H1 (cell line): ENCODE data around the gene PKP3. TPM values are rescaled to one million over a fixed set of nuclear protein-coding genes. Genes with fewer than 3 reads are reported as not detected.
A peak's percentile ranks its signal among the peaks of the same experiment; 100 is the strongest.

Experiments
- CTCF ChIA-PET: fragments of 300-600 bp; sonication (Branson Sonifier 250); formaldehyde crosslinking; loops from one replicate; lab custom pipeline; 2021; ENCODE audit not compliant: partially characterized antibody; lab: Charles Lee
- POLR2A ChIA-PET: fragments of 300-600 bp; sonication (Branson Sonifier 250); formaldehyde crosslinking; loops from one replicate; lab custom pipeline; 2021; ENCODE audit warnings: inconsistent platforms; ENCODE audit not compliant: partially characterized antibody; lab: Charles Lee
- DNase-seq, 2 experiments: peaks; one replicate each; pipeline versions ENCODE4 v3.0.0 to v3.0.0-alpha.2; 2010 to 2022; ENCODE audit warnings: low spot score in 2 of 2, low read depth in 1 of 2, mixed read lengths in 1 of 2
- FAIRE-seq: peaks from 2 replicates; lab custom pipeline; 2011; peaks lifted over from hg19 to GRCh38; lab: Jason Lieb, UNC
- H2AFZ ChIP-seq: 2 replicates; pipeline ENCODE4 v1.8.1; 2012; ENCODE audit warnings: low read length, inconsistent platforms
- H2AK5ac ChIP-seq: 2 replicates; pipeline ENCODE4 v1.6.1; 2013; ENCODE audit warnings: low read depth, low read length
- H2BK120ac ChIP-seq: replicated peaks from 2 replicates; pipeline ENCODE3; 2013; ENCODE audit warnings: low read depth, low read length, inconsistent platforms
- H2BK12ac ChIP-seq: 2 replicates; pipeline ENCODE4 v1.6.1; 2013; ENCODE audit warnings: low read depth, low read length
- H2BK15ac ChIP-seq: 2 replicates; pipeline ENCODE4 v1.6.1; 2013; ENCODE audit warnings: low read length
- H2BK20ac ChIP-seq: 2 replicates; pipeline ENCODE4 v1.6.1; 2013; ENCODE audit warnings: low read length
- H2BK5ac ChIP-seq: 2 replicates; pipeline ENCODE4 v1.6.1; 2013; ENCODE audit warnings: low read depth, low read length
- H3K14ac ChIP-seq: 2 replicates; pipeline ENCODE4 v1.6.1; 2013; ENCODE audit warnings: inconsistent platforms; ENCODE audit not compliant: insufficient read length
- H3K18ac ChIP-seq: 2 replicates; pipeline ENCODE4 v1.6.1; 2013; ENCODE audit warnings: low read length; ENCODE audit errors: extremely low read depth
- H3K23ac ChIP-seq: 2 replicates; pipeline ENCODE4 v1.6.1; 2013; ENCODE audit warnings: inconsistent platforms; ENCODE audit not compliant: insufficient read length
- H3K23me2 ChIP-seq: 2 replicates; pipeline ENCODE4 v1.6.1; 2013; ENCODE audit warnings: low read depth, low read length
- H3K27ac ChIP-seq: 2 replicates; pipeline ENCODE4 v1.6.1; 2011; ENCODE audit warnings: low read depth, low read length, inconsistent platforms
- H3K27me3 ChIP-seq, 4 experiments: replicated peaks in 1 of 4; 1 replicate in 1 of 4; 2 replicates in 3 of 4; pipeline versions ENCODE4 v1.6.1 to v1.8.1; 2011 to 2013; ENCODE audit warnings: low read length in 3 of 4, mild to moderate bottlenecking in 3 of 4, inconsistent platforms in 2 of 4, mixed read lengths in 2 of 4, moderate library complexity in 1 of 4; ENCODE audit not compliant: control insufficient read depth in 3 of 4, insufficient read depth in 3 of 4; ENCODE audit errors: extremely low read depth in 1 of 4
- H3K36me3 ChIP-seq, 4 experiments: 2 replicates each; pipeline versions ENCODE4 v1.6.1 to v1.8.1; 2011 to 2013; ENCODE audit warnings: mild to moderate bottlenecking in 4 of 4, low read length in 3 of 4, moderate library complexity in 2 of 4, control low read depth in 1 of 4, inconsistent platforms in 1 of 4; ENCODE audit not compliant: insufficient read depth in 4 of 4, control insufficient read depth in 2 of 4
- H3K4ac ChIP-seq: replicated peaks from 2 replicates; pipeline ENCODE3; 2013; ENCODE audit warnings: low read length, low read depth, mixed read lengths, inconsistent platforms; ENCODE audit not compliant: insufficient read length
- H3K4me1 ChIP-seq, 4 experiments: replicated peaks in 1 of 4; 1 replicate in 1 of 4; 2 replicates in 3 of 4; pipeline versions ENCODE4 v1.6.1 to v1.8.1; 2011 to 2013; ENCODE audit warnings: low read length in 3 of 4, inconsistent platforms in 2 of 4, mixed read lengths in 1 of 4; ENCODE audit not compliant: insufficient read depth in 4 of 4, control insufficient read depth in 3 of 4
- H3K4me2 ChIP-seq, 2 experiments: 2 replicates each; pipeline versions ENCODE4 v1.6.1 to v1.8.1; 2011 to 2013; ENCODE audit warnings: low read depth in 2 of 2, low read length in 2 of 2, control low read depth in 1 of 2, inconsistent platforms in 1 of 2, mild to moderate bottlenecking in 1 of 2; ENCODE audit not compliant: insufficient read depth in 1 of 2
- H3K4me3 ChIP-seq, 4 experiments: fragments of 200-600, 300-600 bp in 1 of 4; sonication (generic), shearing (Covaris generic), sonication (Bioruptor Twin) in 1 of 4; 2 replicates each; pipeline versions ENCODE4 v1.5.1 to v1.8.1; 2011 to 2016; ENCODE audit warnings: low read length in 4 of 4, low read depth in 3 of 4, control low read depth in 2 of 4, inconsistent platforms in 2 of 4, mild to moderate bottlenecking in 2 of 4, mixed read lengths in 1 of 4, moderate library complexity in 1 of 4; ENCODE audit not compliant: insufficient read depth in 2 of 4; ENCODE audit errors: extremely low read depth in 1 of 4
- H3K56ac ChIP-seq: replicated peaks from 2 replicates; pipeline ENCODE3; 2013; ENCODE audit warnings: low read depth, mild to moderate bottlenecking, mixed read lengths, low read length, inconsistent platforms; ENCODE audit not compliant: insufficient read length
- H3K79me1 ChIP-seq: 2 replicates; pipeline ENCODE4 v1.6.1; 2013; ENCODE audit warnings: low read depth, low read length, control low read depth
- H3K79me2 ChIP-seq, 2 experiments: 2 replicates each; pipeline versions ENCODE4 v1.6.1 to v1.8.1; 2012 to 2013; ENCODE audit warnings: low read length in 2 of 2, mild to moderate bottlenecking in 2 of 2, inconsistent platforms in 1 of 2; ENCODE audit not compliant: insufficient read depth in 2 of 2, control insufficient read depth in 1 of 2
- H3K9ac ChIP-seq, 4 experiments: replicated peaks in 1 of 4; 1 replicate in 1 of 4; 2 replicates in 3 of 4; pipeline versions ENCODE4 v1.6.1 to v1.8.1; 2011 to 2013; ENCODE audit warnings: low read depth in 3 of 4, low read length in 3 of 4, control low read depth in 2 of 4, mild to moderate bottlenecking in 2 of 4, moderate library complexity in 2 of 4, inconsistent platforms in 1 of 4; ENCODE audit errors: extremely low read depth in 1 of 4
- H3K9me3 ChIP-seq, 2 experiments: 2 replicates each; pipeline versions ENCODE4 v1.6.1 to v1.8.1; 2012 to 2013; ENCODE audit warnings: mild to moderate bottlenecking in 2 of 2, moderate library complexity in 2 of 2, control low read depth in 1 of 2, inconsistent platforms in 1 of 2, low read depth in 1 of 2, low read length in 1 of 2, mixed read lengths in 1 of 2; ENCODE audit not compliant: insufficient read depth in 2 of 2
- H4K20me1 ChIP-seq, 2 experiments: replicated peaks in 1 of 2; 2 replicates each; pipeline versions ENCODE3 to v1.8.1; 2011 to 2013; ENCODE audit warnings: inconsistent platforms in 2 of 2, low read length in 2 of 2, mild to moderate bottlenecking in 1 of 2; ENCODE audit not compliant: insufficient read depth in 2 of 2, control insufficient read depth in 1 of 2
- H4K5ac ChIP-seq: 2 replicates; pipeline ENCODE4 v1.6.1; 2013; ENCODE audit warnings: low read length, low read depth, mixed read lengths, inconsistent platforms; ENCODE audit not compliant: insufficient read length
- H4K8ac ChIP-seq: 2 replicates; pipeline ENCODE4 v1.8.0; 2013; ENCODE audit warnings: mild to moderate bottlenecking, moderate library complexity, low read length, inconsistent platforms; ENCODE audit not compliant: insufficient read depth; ENCODE audit errors: extremely low read depth
- H4K91ac ChIP-seq: replicated peaks from 2 replicates; pipeline ENCODE3; 2013; ENCODE audit warnings: low read length, mixed read lengths, inconsistent platforms; ENCODE audit not compliant: insufficient read length
- CEBPB ChIP-seq: IDR thresholded peaks from 2 replicates; pipeline ENCODE4 v1.6.1; 2012; ENCODE audit warnings: low read depth, low read length
- CHD2 ChIP-seq: IDR thresholded peaks from 2 replicates; pipeline ENCODE4 v1.6.1; 2012; ENCODE audit warnings: low read length, improper control_type of control experiment
- CREB1 ChIP-seq: IDR thresholded peaks from 2 replicates; pipeline ENCODE4 v1.6.1; 2012; ENCODE audit warnings: inconsistent platforms
- CTBP2 ChIP-seq: IDR thresholded peaks from 2 replicates; pipeline ENCODE4 v1.7.0; 2011; ENCODE audit warnings: borderline replicate concordance, mild to moderate bottlenecking, moderate library complexity, mixed read lengths, low read length; ENCODE audit not compliant: insufficient read depth, insufficient read length
- FOSL1 ChIP-seq: IDR thresholded peaks from 2 replicates; pipeline ENCODE4 v1.6.1; 2011; ENCODE audit warnings: mild to moderate bottlenecking, low read depth, low read length, moderate library complexity; ENCODE audit not compliant: insufficient read depth
- JUND ChIP-seq: IDR thresholded peaks from 2 replicates; pipeline ENCODE4 v1.6.1; 2011; ENCODE audit warnings: mild to moderate bottlenecking, improper control_type of control experiment, low read length
- KDM4A ChIP-seq: IDR thresholded peaks from one replicate; pipeline ENCODE4 v1.7.1; 2012; ENCODE audit warnings: low read depth, mild to moderate bottlenecking, moderate library complexity, low read length, inconsistent platforms; ENCODE audit not compliant: severe bottlenecking
- PHF8 ChIP-seq: fragments of 200-600 bp; sonication (generic); conservative IDR thresholded peaks from 2 replicates; pipeline ENCODE4 v1.7.1; 2012; ENCODE audit warnings: low read depth, mild to moderate bottlenecking, inconsistent platforms, low read length, moderate library complexity
- POLR2AphosphoS5 ChIP-seq: IDR thresholded peaks from 2 replicates; pipeline ENCODE4 v1.6.1; 2011; ENCODE audit warnings: low read depth, low read length
- RFX5 ChIP-seq: IDR thresholded peaks from 2 replicates; pipeline ENCODE4 v1.6.1; 2011; ENCODE audit warnings: low read depth, low read length, improper control_type of control experiment, borderline replicate concordance
- RNF2 ChIP-seq: fragments of 200-900, 300-1000 bp; sonication (generic); IDR thresholded peaks from 2 replicates; pipeline ENCODE4 v1.7.1; 2016; ENCODE audit warnings: borderline replicate concordance, low read depth, mild to moderate bottlenecking, antibody characterized with exemption, low read length; ENCODE audit not compliant: poor library complexity, severe bottlenecking; ENCODE audit errors: missing control alignments
- SP1 ChIP-seq: IDR thresholded peaks from 2 replicates; pipeline ENCODE4 v1.6.1; 2011; ENCODE audit warnings: low read depth, low read length
- SUZ12 ChIP-seq: fragments of 200-600 bp; sonication (generic); IDR thresholded peaks from 2 replicates; pipeline ENCODE4 v1.6.1; 2012; ENCODE audit warnings: mild to moderate bottlenecking, inconsistent platforms, low read length, moderate library complexity, mixed read lengths
- WGBS, 2 experiments: shearing (Covaris generic) in 1 of 2; methylation state at CpG; one replicate each; pipeline versions ENCODE4 v1.1.6 to v1.1.7; 2013 to 2015; ENCODE audit warnings: low lambda C conversion rate in 2 of 2, mixed read lengths in 2 of 2, inconsistent platforms in 1 of 2, low coverage in 1 of 2, missing lambda C conversion rate in 1 of 2; ENCODE audit not compliant: insufficient replicate concordance in 2 of 2, insufficient coverage in 1 of 2, insufficient read length in 1 of 2; ENCODE audit errors: extremely low coverage in 1 of 2, missing lambda C conversion rate in 1 of 2; 5-methylcytosine and 5-hydroxymethylcytosine counted together
- polyA plus RNA-seq, 7 experiments: library from polyadenylated mRNA; depleted of rRNA in 3 of 7; stranded (reverse) in 5 of 7; unstranded in 2 of 7; fragments of >200 nt in 5 of 7; fragments of 200-250 nt in 2 of 7; gene quantifications; 1 replicate in 5 of 7; 2 replicates in 1 of 7; 4 replicates in 1 of 7; pipeline versions ENCODE4 v1.2.1 to v1.2.3, GENCODE V29; 2011 to 2013; ENCODE audit warnings: missing spikeins in 2 of 7, mixed read lengths in 2 of 7
- total RNA-seq: library from RNA; stranded (reverse); fragmentation: NEBNext Ultra II Directional; extraction: Animal tissue kit (Norgen Biotek cat#: 25700); gene quantifications from 2 replicates; pipeline ENCODE4 v1.2.1, GENCODE V29; 2021

Gene PKP3
- total and polyA plus RNA-seq, 2 of the 8 experiments (the other 6 are each of a cell fraction or from before 2014, with no cell fraction given) = 16.7 to 28.7 TPM

- Histone ChIP-seq H3K9me3 (peaks cover 15 to 17% of the 10 kb centered on the region in 2 experiments), H2BK15ac (no peak overlapping the region), H3K14ac (no peak overlapping the region), H3K4ac (no peak overlapping the region), H3K23ac (no peak overlapping the region), H2AK5ac (no peak overlapping the region), H3K56ac (no peak overlapping the region), H3K4me1 (peaks cover 6 to 14% (median 6%) of the 10 kb centered on the region in 4 experiments; a peak in 6 of 7 replicates), H3K9ac (no peak overlapping the region), H4K20me1 (peaks cover 0 to 2% of the 10 kb centered on the region in 2 experiments), H4K91ac (no peak overlapping the region), H3K18ac (no peak overlapping the region), H2AFZ (peak overlapping the region; percentile 67; the same call in 1 of the 2 replicates), H3K79me2 (no peaks in the 10 kb centered on the region), H2BK120ac (no peak overlapping the region), H3K4me2 (no peak overlapping the region; a peak in 1 of 4 replicates), H2BK5ac (no peak overlapping the region), H2BK20ac (no peak overlapping the region), H3K79me1 (0 out of 2 replicates have a peak, but pooled peaks cover 2% of the 10 kb centered on the region), H3K4me3 (no peak overlapping the region), H2BK12ac (peak overlapping the region; percentile 27; the same call in 1 of the 2 replicates), H4K5ac (no peak overlapping the region), H3K36me3 (no peaks in the 10 kb centered on the region), H4K8ac (no peak overlapping the region; the same call in 1 of the 2 replicates), H3K27me3 (no peaks in the 10 kb centered on the region), H3K23me2 (peaks cover 10% of the 10 kb centered on the region; the same call in 1 of the 2 replicates), H3K27ac (no peak overlapping the region)
- POLR2A ChIA-PET = interaction anchor here (0.6 to 1.6 kb wide), 5 partner anchors 15 to 102 kb away, joined by 3 to 6 read pairs (median 3); partner anchors contain the start of gene B4GALNT4
- CTCF ChIA-PET = interaction anchor here (0.7 to 2.3 kb wide), 16 partner anchors 9 to 165 kb away, joined by 3 to 11 read pairs (median 3); partner anchors contain the start of gene SIGIRR
- no peak for DNase-seq
- 64% methylated on average over 5 of the region's 11 CpGs; no CpG with 5 or more reads in 1 of the 2 experiments for WGBS, 2 experiments
- no peak for FAIRE-seq
- TF ChIP-seq CEBPB (no peak), RNF2 (no peak), PHF8 (no peak), KDM4A (no peak), RFX5 (no peak), SP1 (no peak), SUZ12 (no peak), CREB1 (no peak), CTBP2 (no peak), JUND (no peak), FOSL1 (no peak), CHD2 (no peak), POLR2AphosphoS5 (no peak)
Measured at GRCh38 chr11:390175-390574, 3.8 kb upstream of the PKP3 start.
